Loucy (cell line): ENCODE measurements around the gene MAP7D3.

ENCODE experiments used
- H2AFZ ChIP-seq: fragments of 200-600 bp; sonication (generic); 2 replicates; pipeline ENCODE4 v1.6.0; 2016; ENCODE audit warnings: antibody characterized with exemption, mild to moderate bottlenecking, low read length, moderate library complexity
- H3F3A ChIP-seq: fragments of 200-600 bp; 2 replicates; pipeline ENCODE4 v1.6.0; 2016; ENCODE audit warnings: antibody characterized with exemption, low read depth, mild to moderate bottlenecking
- H3K27me3 ChIP-seq: fragments of 200-600 bp; sonication (generic); 2 replicates; pipeline ENCODE4 v1.6.1; 2014; ENCODE audit warnings: low read length, mild to moderate bottlenecking; ENCODE audit not compliant: insufficient read depth, poor library complexity, severe bottlenecking
- H3K36me3 ChIP-seq: fragments of 200-600 bp; sonication (generic); 2 replicates; pipeline ENCODE4 v1.6.1; 2016; ENCODE audit warnings: low read length; ENCODE audit not compliant: insufficient read depth
- H3K4me1 ChIP-seq: fragments of 200-600 bp; sonication (generic); 2 replicates; pipeline ENCODE4 v1.5.1; 2014; ENCODE audit warnings: low read length, mild to moderate bottlenecking; ENCODE audit not compliant: insufficient read depth, poor library complexity, severe bottlenecking
- H3K4me2 ChIP-seq: fragments of 200-600 bp; sonication (generic); 2 replicates; pipeline ENCODE4 v1.6.0; 2014; ENCODE audit warnings: antibody characterized with exemption, low read length, low read depth, mild to moderate bottlenecking; ENCODE audit not compliant: poor library complexity, severe bottlenecking
- H3K4me3 ChIP-seq: fragments of 200-600 bp; sonication (generic); 2 replicates; pipeline ENCODE4 v1.5.1; 2014; ENCODE audit warnings: low read length, mild to moderate bottlenecking, mixed read lengths; ENCODE audit not compliant: poor library complexity, severe bottlenecking
- H3K79me2 ChIP-seq: fragments of 200-600 bp; sonication (generic); 2 replicates; pipeline ENCODE4 v1.6.1; 2014; ENCODE audit warnings: low read length; ENCODE audit not compliant: insufficient read depth
- H3K9ac ChIP-seq: fragments of 200-600 bp; sonication (generic); 2 replicates; pipeline ENCODE4 v1.6.0; 2014; ENCODE audit warnings: mild to moderate bottlenecking, low read depth, low read length, moderate library complexity; ENCODE audit not compliant: poor library complexity, severe bottlenecking
- H3K9me2 ChIP-seq: fragments of 200-600 bp; sonication (generic); replicated peaks from 2 replicates; pipeline ENCODE4 v1.6.1; 2016; ENCODE audit warnings: low read depth, low read length, mixed read lengths
- H3K9me3 ChIP-seq: fragments of 200-600 bp; sonication (generic); 2 replicates; pipeline ENCODE4 v1.6.1; 2014; ENCODE audit warnings: mild to moderate bottlenecking, antibody characterized with exemption, low read length, low read depth; ENCODE audit not compliant: insufficient read depth
- H4K20me1 ChIP-seq: fragments of 200-600 bp; sonication (generic); 2 replicates; pipeline ENCODE4 v1.6.0; 2014; ENCODE audit warnings: antibody characterized with exemption, low read length, mild to moderate bottlenecking; ENCODE audit not compliant: insufficient read depth, poor library complexity, severe bottlenecking
- EZH2phosphoT487 ChIP-seq: fragments of 200-600 bp; IDR thresholded peaks from 2 replicates; pipeline ENCODE4 v1.6.1; 2018; ENCODE audit warnings: antibody characterized with exemption, mild to moderate bottlenecking, moderate library complexity, borderline replicate concordance
- TF ChIP-seq, protein P1 (sequence below): fragments of 200-600 bp; sonication (generic); conservative IDR thresholded peaks from 2 replicates; pipeline ENCODE4 v1.5.1; 2014; ENCODE audit warnings: mild to moderate bottlenecking, antibody characterized with exemption, low read length

The MAP7D3 gene

DNA sequence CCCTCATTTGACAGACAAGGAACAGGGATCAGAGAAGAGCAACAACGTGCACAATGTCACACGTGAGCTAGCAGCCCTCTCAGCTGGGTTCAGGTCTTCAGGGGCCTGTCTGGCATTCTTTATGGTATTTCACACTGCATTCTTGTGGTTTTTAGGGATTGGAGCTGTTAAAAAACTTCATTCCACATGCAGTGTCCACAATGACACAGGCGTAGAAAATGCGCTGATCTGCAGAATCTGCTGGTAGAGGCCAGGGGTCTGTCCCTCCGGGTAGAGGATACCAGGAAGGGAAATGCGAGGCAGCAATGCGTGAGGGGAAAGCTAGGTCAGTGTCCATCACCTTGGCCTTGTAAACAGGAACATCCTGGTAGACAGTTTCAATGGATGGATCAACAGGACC is 36.6 kb downstream of the MAP7D3 start:
- Histone ChIP-seq H2AFZ (no peak overlapping the region), H3K4me3 (no peak overlapping the region), H3K4me1 (no peaks in the 10 kb centered on the region), H3F3A (no peaks in the 10 kb centered on the region), H3K79me2 (no peaks in the 10 kb centered on the region), H3K27me3 (no peaks in the 10 kb centered on the region), H3K9me2 (no peaks in the 10 kb centered on the region), H3K4me2 (no peak overlapping the region), H3K36me3 (peaks cover 14% of the 10 kb centered on the region; the same call in 1 of the 2 replicates), H4K20me1 (no peaks in the 10 kb centered on the region), H3K9ac (no peak overlapping the region), H3K9me3 (no peaks in the 10 kb centered on the region)
- TF ChIP-seq, protein P1, sequence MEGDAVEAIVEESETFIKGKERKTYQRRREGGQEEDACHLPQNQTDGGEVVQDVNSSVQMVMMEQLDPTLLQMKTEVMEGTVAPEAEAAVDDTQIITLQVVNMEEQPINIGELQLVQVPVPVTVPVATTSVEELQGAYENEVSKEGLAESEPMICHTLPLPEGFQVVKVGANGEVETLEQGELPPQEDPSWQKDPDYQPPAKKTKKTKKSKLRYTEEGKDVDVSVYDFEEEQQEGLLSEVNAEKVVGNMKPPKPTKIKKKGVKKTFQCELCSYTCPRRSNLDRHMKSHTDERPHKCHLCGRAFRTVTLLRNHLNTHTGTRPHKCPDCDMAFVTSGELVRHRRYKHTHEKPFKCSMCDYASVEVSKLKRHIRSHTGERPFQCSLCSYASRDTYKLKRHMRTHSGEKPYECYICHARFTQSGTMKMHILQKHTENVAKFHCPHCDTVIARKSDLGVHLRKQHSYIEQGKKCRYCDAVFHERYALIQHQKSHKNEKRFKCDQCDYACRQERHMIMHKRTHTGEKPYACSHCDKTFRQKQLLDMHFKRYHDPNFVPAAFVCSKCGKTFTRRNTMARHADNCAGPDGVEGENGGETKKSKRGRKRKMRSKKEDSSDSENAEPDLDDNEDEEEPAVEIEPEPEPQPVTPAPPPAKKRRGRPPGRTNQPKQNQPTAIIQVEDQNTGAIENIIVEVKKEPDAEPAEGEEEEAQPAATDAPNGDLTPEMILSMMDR, result no peak
- TF ChIP-seq EZH2phosphoT487, result no peak

DNA sequence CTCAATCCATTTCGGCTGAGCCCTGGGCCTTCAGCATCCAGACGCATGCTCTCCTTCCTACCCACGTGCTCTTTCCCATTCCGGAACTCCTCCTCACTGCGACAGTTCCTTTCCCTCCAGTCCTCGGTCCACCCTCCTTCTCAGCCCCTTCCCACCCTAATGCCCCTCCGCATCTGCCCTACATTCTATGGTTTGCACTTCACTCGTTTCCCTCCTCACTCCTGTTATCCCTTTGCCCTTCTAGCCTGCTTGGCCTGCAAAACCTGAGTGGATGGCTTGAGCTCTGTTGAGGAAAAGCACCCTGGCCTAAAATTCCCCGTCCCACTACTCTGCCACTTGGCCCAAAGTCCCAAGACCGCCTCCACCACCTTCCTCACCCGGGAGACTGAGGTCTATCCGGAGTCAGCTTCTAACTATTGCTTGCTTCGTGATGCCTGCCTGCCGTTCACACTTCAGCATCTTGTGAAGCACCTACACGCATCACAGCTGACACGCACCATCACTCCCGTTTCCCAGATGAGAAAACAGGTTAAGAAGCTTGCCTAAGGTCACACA is 38.6 kb downstream of the MAP7D3 start:
- Histone ChIP-seq H3K27me3 (no peaks in the 10 kb centered on the region), H3K36me3 (peaks cover 9% of the 10 kb centered on the region; the same call in 1 of the 2 replicates), H3K4me3 (no peak overlapping the region), H3F3A (no peaks in the 10 kb centered on the region), H3K9me3 (no peaks in the 10 kb centered on the region), H3K9me2 (no peaks in the 10 kb centered on the region), H3K4me2 (no peak overlapping the region), H2AFZ (no peak overlapping the region), H3K79me2 (no peaks in the 10 kb centered on the region), H3K9ac (no peak overlapping the region), H3K4me1 (no peaks in the 10 kb centered on the region), H4K20me1 (no peaks in the 10 kb centered on the region)
- TF ChIP-seq EZH2phosphoT487, result no peak
- TF ChIP-seq, protein P1, result no peak

DNA sequence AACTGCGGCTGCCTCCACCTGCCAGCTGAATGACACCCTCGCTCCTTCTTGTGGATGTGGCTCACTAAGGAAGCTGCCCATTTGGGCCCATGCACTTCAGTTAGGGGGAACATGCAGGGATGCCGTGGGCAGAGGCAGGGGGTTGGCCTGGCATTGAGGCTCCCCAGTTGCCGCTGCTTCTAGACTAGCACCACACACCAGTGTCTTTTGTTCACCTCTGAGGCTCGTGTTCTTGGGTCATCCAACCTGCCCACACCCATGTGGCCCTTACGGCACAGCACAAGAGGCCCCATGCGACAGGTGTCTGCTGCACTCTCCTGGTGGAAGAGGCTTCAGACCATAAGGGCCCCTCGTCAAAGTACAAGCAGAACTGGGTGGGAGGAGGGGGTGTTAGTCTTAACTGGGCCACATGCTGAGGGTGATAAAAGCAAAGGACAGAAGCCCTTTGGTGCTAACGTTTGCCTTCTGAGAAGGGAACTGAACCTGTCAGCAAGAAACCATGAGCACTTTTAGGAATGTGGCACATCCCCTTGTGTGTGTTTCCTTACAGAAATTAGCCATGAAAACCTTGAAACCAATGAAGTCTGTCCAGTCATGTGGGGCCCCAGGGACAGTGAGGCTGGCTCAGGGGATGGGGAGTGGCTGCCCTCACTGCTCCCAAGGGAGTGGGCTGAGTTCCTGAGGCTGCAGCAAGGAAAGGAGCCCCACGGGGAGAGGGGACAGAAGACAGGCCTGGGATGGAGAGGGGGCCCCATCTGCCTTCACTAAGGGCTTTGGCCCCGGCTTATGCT is 39.2 kb downstream of the MAP7D3 start:
- no peak overlapping the region for H2AFZ ChIP-seq
- H3K4me1 ChIP-seq, result no peaks in the 10 kb centered on the region
- H4K20me1 ChIP-seq, result no peaks in the 10 kb centered on the region
- H3K9ac ChIP-seq, result no peak overlapping the region
- H3K79me2 ChIP-seq, result no peaks in the 10 kb centered on the region
- H3F3A ChIP-seq, result no peaks in the 10 kb centered on the region
- H3K4me3 ChIP-seq, result no peak overlapping the region
- H3K36me3 ChIP-seq, result peaks cover 4% of the 10 kb centered on the region; the same call in 1 of the 2 replicates
- no peaks in the 10 kb centered on the region for H3K9me2 ChIP-seq
- TF ChIP-seq EZH2phosphoT487, result no peak
- TF ChIP-seq, protein P1, result no peak
- no peak overlapping the region for H3K4me2 ChIP-seq
- no peaks in the 10 kb centered on the region for H3K27me3 ChIP-seq
- no peaks in the 10 kb centered on the region for H3K9me3 ChIP-seq
